AG08395 (cell line): ENCODE measurements around the gene S100A3.
"Not testable (repeated sequence)": the region's sequence is repeated elsewhere in the genome, so short reads cannot be mapped to it uniquely, and the experiment has no call there.

Experiments
- DNase-seq: peaks from one replicate; pipeline ENCODE4 v3.0.0; 2012; ENCODE audit warnings: mixed read lengths, low spot score

The S100A3 gene

GRCh38 chr1:153548722-153549688 lies at the start of gene S100A3:
S100A3 (minus strand) TSS chr1:153549258; CDS start chr1:153548485, 773 bp downstream.
- peak; percentile 91 for DNase-seq

GRCh38 chr1:153598309-153599172 lies 49.5 kb upstream of the S100A3 start:
- DNase-seq, result peak; percentile 76

- DNase-seq, result peak; percentile 58
Measured at GRCh38 chr1:153597206-153597605, 48.1 kb upstream of the S100A3 start.

- no peak for DNase-seq
Measured at GRCh38 chr1:153592748-153593147, 43.7 kb upstream of the S100A3 start.

- DNase-seq, result no peak
Measured at GRCh38 chr1:153588482-153588881, 39.4 kb upstream of the S100A3 start.

- not testable (repeated sequence) for DNase-seq
Measured at GRCh38 chr1:153588033-153588432, 39.0 kb upstream of the S100A3 start.

GRCh38 chr1:153587314-153587713 lies 38.3 kb upstream of the S100A3 start:
- DNase-seq, result no peak

GRCh38 chr1:153586347-153586746 lies 37.3 kb upstream of the S100A3 start:
- DNase-seq, result no peak

- DNase-seq, result no peak
Measured at GRCh38 chr1:153585006-153585405, 35.9 kb upstream of the S100A3 start.

- no peak for DNase-seq
Measured at GRCh38 chr1:153583976-153584375, 34.9 kb upstream of the S100A3 start.

- DNase-seq, result not testable (repeated sequence)
Measured at GRCh38 chr1:153583514-153583913, 34.5 kb upstream of the S100A3 start.

GRCh38 chr1:153582836-153583235 lies 33.8 kb upstream of the S100A3 start:
- DNase-seq, result not testable (repeated sequence)

GRCh38 chr1:153578936-153579335 lies 29.9 kb upstream of the S100A3 start:
- DNase-seq, result peak; percentile 18

- peak; percentile 58 for DNase-seq
Measured at GRCh38 chr1:153578490-153578889, 29.4 kb upstream of the S100A3 start.

- DNase-seq, result no peak
Measured at GRCh38 chr1:153577624-153578051, 28.6 kb upstream of the S100A3 start.

GRCh38 chr1:153577138-153577537 lies 28.1 kb upstream of the S100A3 start:
- no peak for DNase-seq

- DNase-seq, result not testable (repeated sequence)
Measured at GRCh38 chr1:153575497-153575896, 26.4 kb upstream of the S100A3 start.

- not testable (repeated sequence) for DNase-seq
Measured at GRCh38 chr1:153575081-153575491, 26.0 kb upstream of the S100A3 start.

GRCh38 chr1:153573351-153573750 lies 24.3 kb upstream of the S100A3 start:
- no peak for DNase-seq

- peak; percentile 85 for DNase-seq
Measured at GRCh38 chr1:153572569-153573015, 23.5 kb upstream of the S100A3 start.

GRCh38 chr1:153571706-153572105 lies 22.6 kb upstream of the S100A3 start:
- no peak for DNase-seq

GRCh38 chr1:153570874-153571273 lies 21.8 kb upstream of the S100A3 start:
- DNase-seq, result no peak
